HT1080 (cell line): ENCODE data around the gene ST8SIA4. TPM values are rescaled to one million over a fixed set of nuclear protein-coding genes. Genes with fewer than 3 reads are reported as not detected.

Experiments
- DNase-seq: peaks from one replicate; pipeline ENCODE4 v3.0.0-alpha.2; 2015; ENCODE audit warnings: low read depth
- total RNA-seq: library from RNA; depleted of rRNA; stranded (reverse); fragments of >200 nt; shearing (Covaris generic); gene quantifications from 2 replicates; pipeline ENCODE4 v1.2.3, GENCODE V29; 2014

Gene ST8SIA4
- total RNA-seq, 1 experiment from 2014 or later = not detected

- DNase-seq = no peak
Measured at GRCh38 chr5:100832252-100833230, 70.5 kb downstream of the ST8SIA4 start.

- DNase-seq = no peak
Measured at GRCh38 chr5:100828898-100829356, 74.2 kb downstream of the ST8SIA4 start.

GRCh38 chr5:100828071-100828897 is 74.8 kb downstream of the ST8SIA4 start:
- DNase-seq = no peak

GRCh38 chr5:100827481-100827889 is 75.6 kb downstream of the ST8SIA4 start:
- peak; percentile 72 for DNase-seq

- no peak for DNase-seq
Measured at GRCh38 chr5:100826133-100826532, 76.9 kb downstream of the ST8SIA4 start.

GRCh38 chr5:100824635-100825034 is 78.4 kb downstream of the ST8SIA4 start:
- DNase-seq = no peak

- DNase-seq = no peak
Measured at GRCh38 chr5:100823812-100824211, 79.3 kb downstream of the ST8SIA4 start.

- no peak for DNase-seq
Measured at GRCh38 chr5:100821751-100822150, 81.3 kb downstream of the ST8SIA4 start.

- no peak for DNase-seq
Measured at GRCh38 chr5:100818340-100818739, 84.7 kb downstream of the ST8SIA4 start.

- DNase-seq = no peak
Measured at GRCh38 chr5:100803397-100803796, 99.7 kb downstream of the ST8SIA4 start.

- no peak for DNase-seq
Measured at GRCh38 chr5:100802208-100802607, 100.9 kb downstream of the ST8SIA4 start.

- DNase-seq = peak; percentile 25
Measured at GRCh38 chr5:100800562-100800961, 102.5 kb downstream of the ST8SIA4 start.

GRCh38 chr5:100799166-100799565 is 103.9 kb downstream of the ST8SIA4 start:
- no peak for DNase-seq

- DNase-seq = peak; percentile 73
Measured at GRCh38 chr5:100797861-100798260, 105.2 kb downstream of the ST8SIA4 start.

- DNase-seq = no peak
Measured at GRCh38 chr5:100796851-100797250, 106.2 kb downstream of the ST8SIA4 start.

GRCh38 chr5:100794844-100795243 is 108.2 kb downstream of the ST8SIA4 start:
- DNase-seq = no peak

GRCh38 chr5:100794218-100794617 is 108.9 kb downstream of the ST8SIA4 start:
- DNase-seq = no peak

- DNase-seq = no peak
Measured at GRCh38 chr5:100792781-100793180, 110.3 kb downstream of the ST8SIA4 start.

GRCh38 chr5:100791391-100791790 is 111.7 kb downstream of the ST8SIA4 start:
- no peak for DNase-seq

- DNase-seq = no peak
Measured at GRCh38 chr5:100790951-100791350, 112.1 kb downstream of the ST8SIA4 start.

GRCh38 chr5:100790170-100790665 is 112.9 kb downstream of the ST8SIA4 start:
- DNase-seq = no peak

GRCh38 chr5:100789694-100790093 is 113.4 kb downstream of the ST8SIA4 start:
- DNase-seq = no peak
